ENCODE data around the gene TRMT112.

DNA sequence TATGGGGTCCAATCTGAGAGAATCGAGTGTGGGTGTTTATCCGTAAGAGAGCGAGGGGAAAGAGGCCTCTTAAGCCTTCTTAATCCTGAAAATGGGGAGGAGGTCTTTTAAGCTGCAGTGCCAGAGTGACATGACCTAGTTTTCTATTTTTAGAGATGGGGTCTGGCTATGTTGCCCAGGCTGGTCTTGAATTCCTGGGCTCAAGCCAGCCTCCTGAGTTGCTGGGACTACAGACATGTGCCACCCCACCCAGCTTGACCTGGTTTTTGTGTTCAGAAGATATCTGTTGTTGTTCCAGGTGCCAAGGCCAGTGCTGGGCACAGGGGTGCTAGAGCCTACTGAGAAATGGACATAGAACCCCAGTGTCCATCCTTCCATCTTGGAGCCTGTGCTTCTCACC is 34.3 kb downstream of the TRMT112 start:
- TF ChIP-seq, protein P1, sequence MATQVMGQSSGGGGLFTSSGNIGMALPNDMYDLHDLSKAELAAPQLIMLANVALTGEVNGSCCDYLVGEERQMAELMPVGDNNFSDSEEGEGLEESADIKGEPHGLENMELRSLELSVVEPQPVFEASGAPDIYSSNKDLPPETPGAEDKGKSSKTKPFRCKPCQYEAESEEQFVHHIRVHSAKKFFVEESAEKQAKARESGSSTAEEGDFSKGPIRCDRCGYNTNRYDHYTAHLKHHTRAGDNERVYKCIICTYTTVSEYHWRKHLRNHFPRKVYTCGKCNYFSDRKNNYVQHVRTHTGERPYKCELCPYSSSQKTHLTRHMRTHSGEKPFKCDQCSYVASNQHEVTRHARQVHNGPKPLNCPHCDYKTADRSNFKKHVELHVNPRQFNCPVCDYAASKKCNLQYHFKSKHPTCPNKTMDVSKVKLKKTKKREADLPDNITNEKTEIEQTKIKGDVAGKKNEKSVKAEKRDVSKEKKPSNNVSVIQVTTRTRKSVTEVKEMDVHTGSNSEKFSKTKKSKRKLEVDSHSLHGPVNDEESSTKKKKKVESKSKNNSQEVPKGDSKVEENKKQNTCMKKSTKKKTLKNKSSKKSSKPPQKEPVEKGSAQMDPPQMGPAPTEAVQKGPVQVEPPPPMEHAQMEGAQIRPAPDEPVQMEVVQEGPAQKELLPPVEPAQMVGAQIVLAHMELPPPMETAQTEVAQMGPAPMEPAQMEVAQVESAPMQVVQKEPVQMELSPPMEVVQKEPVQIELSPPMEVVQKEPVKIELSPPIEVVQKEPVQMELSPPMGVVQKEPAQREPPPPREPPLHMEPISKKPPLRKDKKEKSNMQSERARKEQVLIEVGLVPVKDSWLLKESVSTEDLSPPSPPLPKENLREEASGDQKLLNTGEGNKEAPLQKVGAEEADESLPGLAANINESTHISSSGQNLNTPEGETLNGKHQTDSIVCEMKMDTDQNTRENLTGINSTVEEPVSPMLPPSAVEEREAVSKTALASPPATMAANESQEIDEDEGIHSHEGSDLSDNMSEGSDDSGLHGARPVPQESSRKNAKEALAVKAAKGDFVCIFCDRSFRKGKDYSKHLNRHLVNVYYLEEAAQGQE (IDR thresholded peaks at IDR 0.05; ENCODE audit: insufficient read depth in 1 of 2, low read depth in 2 of 2, low read length in 2 of 2), result no peak
- no peak for TF ChIP-seq POLR2AphosphoS5 (IDR thresholded peaks at IDR 0.05; ENCODE audit: low read depth, low read length)

Measured in PFSK-1 (cell line).